G401 (cell line): Measurements from ENCODE around the gene FKBP10. TPM values are rescaled to one million over a fixed set of nuclear protein-coding genes. Genes with fewer than 3 reads are reported as not detected.
"Not testable (repeated sequence)": the region's sequence is repeated elsewhere in the genome, so short reads cannot be mapped to it uniquely, and the experiment has no call there.

ENCODE experiments used
- DNase-seq: peaks from one replicate; pipeline ENCODE4 v3.0.0-alpha.2; 2015; ENCODE audit warnings: low spot score
- in situ Hi-C: cut with HindIII; loops from 2 replicates; pipeline ENCODE4 v1.10.0; 2016; ENCODE audit warnings: low sequenced_read_pairs, mixed read lengths
- total RNA-seq: library from RNA; depleted of rRNA; stranded (reverse); fragments of >200 nt; shearing (Covaris generic); gene quantifications from 2 replicates; pipeline ENCODE4 v1.2.3, GENCODE V29; 2014; rRNA removed

Gene FKBP10
- 207 and 220 TPM in 2 replicates for total RNA-seq

- in situ Hi-C loops = no loop called here
- DNase-seq = peak; percentile 76
Measured at GRCh38 chr17:41812381-41813151, at the start of gene FKBP10. Gene FKBP10, plus strand, starts transcription at chr17:41813004. Its CDS starts 31 bp downstream, at chr17:41813035.

DNA sequence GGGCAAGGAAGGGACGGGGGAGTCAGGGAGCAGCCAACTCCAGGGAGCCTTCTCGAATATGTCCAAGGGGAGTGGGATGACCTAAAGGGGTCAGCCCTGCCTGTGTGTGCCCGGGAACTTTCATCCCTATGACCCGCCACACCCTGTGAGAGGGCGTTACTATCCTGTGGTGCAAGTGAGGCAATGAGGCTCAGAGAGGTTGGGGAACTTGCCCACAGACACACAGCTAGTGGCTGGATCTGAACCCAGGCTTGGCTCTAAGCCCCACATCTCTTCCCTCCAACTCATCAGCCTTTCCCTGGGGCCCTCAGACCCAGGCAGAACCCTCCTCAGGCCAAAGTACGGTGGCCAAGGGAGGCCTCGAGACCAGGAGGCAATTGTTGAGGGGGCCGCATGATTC lies 49.5 kb upstream of the FKBP10 start:
- in situ Hi-C loops = no loop called here
- DNase-seq = no peak

DNA sequence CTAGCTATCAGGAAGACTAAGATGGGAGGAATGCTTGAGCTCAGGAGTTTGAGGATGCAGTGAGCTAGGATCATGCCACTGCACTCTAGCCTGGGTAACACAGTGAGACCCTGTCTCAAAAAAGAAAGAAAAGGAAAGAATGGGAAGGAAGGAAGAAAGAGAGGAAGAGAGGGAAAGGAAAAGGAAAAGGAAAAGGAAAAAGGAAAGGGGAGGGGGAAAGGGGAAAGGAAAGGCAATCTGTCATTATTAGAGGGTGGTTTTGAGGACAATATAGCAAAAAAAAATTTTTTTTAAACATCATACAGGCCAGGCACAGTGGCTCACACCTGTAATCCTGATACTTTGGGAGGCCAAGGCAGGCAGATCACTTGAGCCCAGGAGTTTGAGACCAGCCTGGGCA lies 46.7 kb upstream of the FKBP10 start:
- no peak for DNase-seq
- in situ Hi-C loops = no loop called here

GRCh38 chr17:41767324-41768042 lies 45.3 kb upstream of the FKBP10 start:
- in situ Hi-C loops = no loop called here
- no peak for DNase-seq

GRCh38 chr17:41768682-41769288 lies 44.0 kb upstream of the FKBP10 start:
- in situ Hi-C loops = no loop called here
- DNase-seq = no peak

GRCh38 chr17:41769346-41769862 lies 43.4 kb upstream of the FKBP10 start:
- DNase-seq = no peak
- in situ Hi-C loops = no loop called here

DNA sequence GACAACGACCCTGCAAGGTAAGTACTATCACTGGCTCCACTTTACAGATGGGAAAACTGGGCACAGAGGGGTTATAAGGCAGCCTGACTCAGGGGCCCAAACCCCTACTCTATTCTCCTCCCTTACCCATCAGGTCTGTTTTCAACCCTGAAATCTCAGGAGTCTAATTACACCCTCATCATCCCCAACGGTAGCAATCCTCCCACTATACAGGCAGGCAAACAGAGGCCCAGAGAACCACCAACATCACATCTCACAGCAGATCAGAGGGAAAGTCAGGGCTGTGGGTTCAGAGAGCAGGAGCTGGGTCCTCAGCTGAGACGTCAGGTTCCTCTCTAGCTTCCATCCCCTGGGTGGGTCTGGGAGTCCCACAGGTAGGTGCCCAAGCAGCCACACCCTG lies 42.8 kb upstream of the FKBP10 start:
- DNase-seq = no peak
- in situ Hi-C loops = no loop called here

- in situ Hi-C loops = no loop called here
- DNase-seq = no peak
Measured at GRCh38 chr17:41771389-41772206, 41.2 kb upstream of the FKBP10 start.

GRCh38 chr17:41772218-41772585 lies 40.6 kb upstream of the FKBP10 start:
- DNase-seq = no peak
- in situ Hi-C loops = no loop called here

DNA sequence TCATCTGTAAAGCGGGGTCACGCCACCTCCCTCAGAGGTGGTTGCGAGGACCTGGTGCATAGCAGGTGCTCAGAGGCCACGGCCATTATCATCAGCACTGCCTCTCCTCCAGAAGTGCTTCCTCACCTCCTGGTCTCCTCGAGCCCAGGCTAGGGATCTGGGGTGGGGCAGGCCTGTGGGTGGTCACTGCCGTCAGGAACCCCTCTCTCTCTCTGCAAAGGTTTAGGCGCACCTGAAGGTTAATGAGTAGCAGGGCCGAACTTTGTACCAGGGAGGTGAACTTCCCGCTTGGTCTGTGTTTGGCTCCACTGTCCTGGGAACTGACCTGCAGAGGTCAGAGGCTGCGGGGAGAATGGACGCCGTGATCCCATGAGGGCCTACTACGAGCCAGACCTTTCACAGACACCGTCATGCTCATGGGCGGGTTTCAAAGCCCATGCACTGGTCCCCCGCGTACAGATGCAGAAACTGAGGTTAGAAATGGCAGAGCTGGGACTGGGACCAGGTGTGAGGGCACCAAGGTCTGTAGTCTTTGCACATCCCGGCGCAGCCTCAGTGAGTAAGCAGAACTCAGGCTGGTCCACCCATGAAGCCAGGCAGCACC lies 40.1 kb upstream of the FKBP10 start:
- in situ Hi-C loops = no loop called here
- DNase-seq = no peak

DNA sequence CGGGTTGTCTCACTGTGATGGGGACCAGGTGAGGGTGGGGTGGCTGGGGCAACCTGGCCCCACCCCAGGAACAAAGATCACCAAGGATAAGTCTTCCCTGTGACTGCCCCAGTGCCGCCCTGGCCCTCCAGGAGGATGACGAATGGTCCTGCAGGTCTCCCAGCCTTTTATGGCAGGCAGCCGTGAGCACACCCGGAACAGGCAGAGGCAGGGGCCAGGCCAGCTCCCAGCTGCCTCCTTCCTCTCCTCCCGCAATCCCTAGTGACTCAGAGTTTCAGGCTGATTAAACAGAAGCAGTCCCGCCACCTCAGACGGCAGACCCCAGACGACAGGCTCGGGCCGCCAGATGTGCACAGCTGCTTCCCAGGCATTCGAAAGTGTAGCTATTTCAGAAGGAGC lies 39.6 kb upstream of the FKBP10 start:
- DNase-seq = no peak
- in situ Hi-C loops = no loop called here

- no peak for DNase-seq
- in situ Hi-C loops = no loop called here
Measured at GRCh38 chr17:41773731-41774193, 39.0 kb upstream of the FKBP10 start.

DNA sequence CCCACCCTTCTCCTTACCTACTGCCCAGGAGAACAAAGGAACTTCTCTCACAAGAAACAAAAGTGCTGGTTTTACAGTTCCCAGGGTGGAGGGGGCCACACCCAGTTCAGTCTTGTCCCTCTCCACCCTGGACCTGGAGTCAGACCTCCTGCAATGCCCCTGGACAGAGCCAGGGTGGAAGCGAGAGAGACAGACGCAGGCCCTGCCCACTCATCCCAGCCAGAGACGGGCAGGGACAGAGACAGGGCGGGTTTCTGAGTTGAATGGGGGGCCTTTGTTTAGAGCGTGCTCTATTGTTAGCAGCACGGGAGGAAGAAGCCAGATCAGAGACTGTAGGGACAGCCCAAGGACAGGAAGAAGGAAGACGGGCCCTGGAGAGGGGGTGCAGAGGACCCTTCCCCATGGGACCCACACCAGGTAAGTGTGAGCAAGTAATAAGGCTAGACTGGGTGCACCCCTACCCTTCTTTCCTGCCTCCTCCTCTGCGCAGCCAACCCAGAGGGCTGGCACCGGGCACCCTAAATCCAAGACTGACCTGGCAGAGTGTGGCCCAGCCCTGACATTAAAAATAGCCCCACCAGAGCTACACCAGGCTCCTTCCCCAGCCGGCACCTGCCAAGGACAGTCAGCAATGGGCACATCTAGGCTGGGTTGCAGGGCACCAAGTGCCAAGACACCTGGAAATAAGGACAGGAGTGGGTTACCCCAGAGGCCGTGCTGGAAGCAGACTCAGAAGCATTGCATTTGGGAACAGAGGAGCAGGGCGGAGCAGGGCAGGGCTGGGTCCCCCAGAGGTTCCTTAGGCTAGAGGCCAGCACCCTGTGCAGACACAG lies 37.2 kb upstream of the FKBP10 start:
- in situ Hi-C loops = no loop called here
- DNase-seq = no peak

DNA sequence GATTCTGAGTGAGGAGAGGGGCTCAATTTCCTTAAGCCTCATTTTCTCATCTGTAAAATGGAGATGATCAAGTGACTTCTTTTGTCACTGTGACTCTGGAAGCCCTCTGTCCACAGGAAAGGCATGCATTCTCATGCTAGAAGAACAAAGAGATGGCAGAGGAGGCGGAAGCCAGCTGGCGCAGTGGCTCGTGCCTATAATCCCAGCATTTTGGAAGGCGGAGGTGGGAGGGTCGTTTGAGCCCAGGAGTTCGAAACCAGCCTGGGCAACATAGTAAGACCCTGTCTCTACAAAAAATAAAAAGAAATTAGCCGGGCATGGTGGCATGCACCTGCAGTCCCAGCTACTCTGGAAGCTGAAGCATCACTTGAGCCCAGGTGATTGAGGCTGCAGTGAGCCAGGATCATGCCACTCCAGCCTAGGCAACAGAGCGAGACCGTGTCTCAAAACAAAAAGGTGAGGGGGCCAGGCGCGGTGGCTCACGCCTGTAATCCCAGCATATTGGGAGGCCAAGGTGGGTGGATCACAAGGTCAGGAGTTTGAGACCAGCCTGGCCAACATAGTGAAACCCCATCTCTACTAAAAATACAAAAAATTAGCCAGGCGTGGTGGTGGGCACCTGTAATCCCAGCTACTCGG lies 36.4 kb upstream of the FKBP10 start:
- in situ Hi-C loops = not testable (repeated sequence)

DNA sequence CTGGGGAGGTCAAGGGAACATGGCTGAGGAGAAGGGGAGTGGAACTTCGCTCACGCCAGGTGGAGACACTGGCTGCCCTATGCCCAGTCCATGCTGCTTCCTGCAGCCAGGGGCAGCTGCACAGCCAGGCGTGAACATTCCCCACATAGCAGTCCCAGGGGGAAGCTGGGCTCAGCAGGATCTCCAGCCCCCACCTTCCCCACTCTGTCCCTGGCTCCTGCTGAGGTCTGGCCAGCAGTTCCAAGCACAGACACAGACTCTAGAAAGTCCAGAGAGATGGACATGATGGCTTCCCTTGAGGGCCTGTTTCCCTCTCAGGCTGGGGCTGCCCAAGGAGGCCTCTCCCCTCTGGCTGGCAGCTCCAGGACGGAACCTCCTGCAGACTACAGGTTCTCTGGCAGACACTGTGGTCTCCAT lies 35.6 kb upstream of the FKBP10 start:
- in situ Hi-C loops = no loop called here
- no peak for DNase-seq

More for the DNA sequence above, 36.4 kb upstream of the FKBP10 start:
- DNase-seq = not testable (repeated sequence)

- in situ Hi-C loops = no loop called here
Measured at GRCh38 chr17:41777574-41778188, 35.1 kb upstream of the FKBP10 start.

DNA sequence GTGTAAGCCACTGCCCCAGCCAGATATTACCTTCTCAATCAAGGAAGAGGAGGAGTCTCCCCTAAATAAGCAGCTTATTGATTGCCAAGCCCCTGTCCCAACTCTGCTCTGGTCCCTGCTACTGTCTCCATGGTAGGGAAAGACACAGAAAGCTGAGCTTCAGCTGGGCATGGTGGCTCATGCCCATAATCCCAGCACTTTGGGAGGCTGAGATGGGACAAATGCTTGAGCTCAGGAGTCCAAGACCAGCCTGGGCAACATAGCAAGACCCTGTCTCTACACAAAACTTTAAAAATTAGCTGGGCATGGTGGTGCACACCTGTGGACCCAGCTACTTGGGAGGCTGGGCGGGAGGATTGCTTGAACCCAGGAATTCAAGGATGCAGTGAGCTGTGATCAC lies 32.9 kb upstream of the FKBP10 start:
- no peak for DNase-seq
- in situ Hi-C loops = no loop called here

More at GRCh38 chr17:41777574-41778188, 35.1 kb upstream of the FKBP10 start:
- peak; percentile 86 for DNase-seq
